ENCODE measurements around the gene DCUN1D1.

DNA sequence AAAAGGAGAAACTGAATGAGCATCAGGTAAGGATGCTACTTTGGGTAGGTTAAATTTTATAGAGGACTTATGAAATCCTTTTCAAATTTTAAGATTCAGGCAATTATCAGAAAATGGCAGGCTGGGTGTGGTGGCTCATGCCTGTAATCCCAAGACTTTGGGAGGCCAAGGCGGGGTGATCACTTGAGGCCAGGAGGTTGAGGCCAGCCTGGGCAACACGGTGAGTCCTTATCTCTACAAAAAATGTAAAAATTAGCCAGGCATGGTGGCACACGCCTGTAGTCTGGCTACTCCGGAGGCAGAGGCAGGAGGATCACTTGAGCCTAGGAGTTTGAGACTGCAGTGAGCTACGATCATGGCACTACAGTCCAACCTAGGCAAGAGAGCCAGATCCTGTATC lies 23.1 kb downstream of the DCUN1D1 start:
- TF ChIP-seq, protein P1, sequence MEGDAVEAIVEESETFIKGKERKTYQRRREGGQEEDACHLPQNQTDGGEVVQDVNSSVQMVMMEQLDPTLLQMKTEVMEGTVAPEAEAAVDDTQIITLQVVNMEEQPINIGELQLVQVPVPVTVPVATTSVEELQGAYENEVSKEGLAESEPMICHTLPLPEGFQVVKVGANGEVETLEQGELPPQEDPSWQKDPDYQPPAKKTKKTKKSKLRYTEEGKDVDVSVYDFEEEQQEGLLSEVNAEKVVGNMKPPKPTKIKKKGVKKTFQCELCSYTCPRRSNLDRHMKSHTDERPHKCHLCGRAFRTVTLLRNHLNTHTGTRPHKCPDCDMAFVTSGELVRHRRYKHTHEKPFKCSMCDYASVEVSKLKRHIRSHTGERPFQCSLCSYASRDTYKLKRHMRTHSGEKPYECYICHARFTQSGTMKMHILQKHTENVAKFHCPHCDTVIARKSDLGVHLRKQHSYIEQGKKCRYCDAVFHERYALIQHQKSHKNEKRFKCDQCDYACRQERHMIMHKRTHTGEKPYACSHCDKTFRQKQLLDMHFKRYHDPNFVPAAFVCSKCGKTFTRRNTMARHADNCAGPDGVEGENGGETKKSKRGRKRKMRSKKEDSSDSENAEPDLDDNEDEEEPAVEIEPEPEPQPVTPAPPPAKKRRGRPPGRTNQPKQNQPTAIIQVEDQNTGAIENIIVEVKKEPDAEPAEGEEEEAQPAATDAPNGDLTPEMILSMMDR (IDR thresholded peaks at IDR 0.05), result no peak
- no peak for TF ChIP-seq POLR2A (IDR thresholded peaks at IDR 0.05)
